T-helper 1 cell treated with Interleukin-12 subunit alpha and Interleukin-12 subunit beta and Interleukin-4 antibody, amounts not matched to agents 30 ng/mL and 1 ng/mL, for 36 hours (primary cell): Measurements from ENCODE around the gene TRABD. TPM values are rescaled to one million over a fixed set of nuclear protein-coding genes. Genes with fewer than 3 reads are reported as not detected.

ENCODE experiments used
- intact Hi-C: fragments of 100-400 bp; cut with micrococcal nuclease; formaldehyde crosslinking; loops from one replicate; pipeline ENCODE4 v1.15.1; 2024
- total RNA-seq: library from RNA; stranded (reverse); gene quantifications from 2 replicates; pipeline ENCODE4 v1.2.3, GENCODE V29; 2022

Gene TRABD
- total RNA-seq, 1 donor from 2014 or later = 124 TPM

DNA sequence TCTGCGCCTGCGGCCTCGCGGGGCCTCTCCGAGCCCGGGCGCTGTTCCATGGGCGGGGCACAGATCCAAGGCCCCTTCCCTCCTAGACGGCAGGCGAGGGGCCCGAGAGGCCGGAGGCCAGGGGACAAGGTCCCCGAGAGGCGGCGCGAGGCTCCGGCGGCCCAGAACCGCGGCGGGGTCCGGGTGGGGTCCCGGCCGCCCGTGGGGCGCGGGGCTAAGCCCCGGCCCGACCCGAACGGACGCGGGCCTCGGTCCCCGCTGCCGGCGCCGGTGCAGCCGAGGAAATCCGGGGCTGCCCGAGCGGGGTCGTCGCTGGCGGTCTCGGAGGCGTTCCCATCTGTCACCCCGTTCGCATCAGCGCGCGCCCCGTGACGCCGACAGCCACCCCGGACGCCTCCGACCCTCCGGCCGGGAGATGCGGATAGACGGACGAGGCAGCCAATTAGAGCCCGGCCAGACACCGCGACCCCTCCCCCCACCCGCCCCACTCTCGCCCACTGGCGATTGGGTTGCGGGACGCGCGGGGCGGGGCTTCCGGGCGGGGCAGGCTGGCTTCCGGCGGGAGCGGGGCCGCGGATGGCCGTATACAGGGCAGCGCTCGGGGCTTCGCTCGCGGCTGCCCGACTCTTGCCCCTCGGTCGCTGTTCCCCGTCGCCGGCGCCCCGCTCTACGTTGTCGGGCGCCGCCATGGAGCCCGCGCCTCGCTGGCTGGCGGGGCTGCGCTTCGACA is 14.9 kb downstream of the TRABD start, which contains the start of gene SELENOO:
SELENOO (plus strand) TSS at position 551 of the 730 bp plus-strand sequence; CDS start at position 577, 26 bp downstream.
- intact Hi-C loops = loop anchor here (1.0 to 5.0 kb wide), 8 partner anchors 10 to 433 kb away; partner anchors contain the start of genes MAPK11, TRABD and TUBGCP6

DNA sequence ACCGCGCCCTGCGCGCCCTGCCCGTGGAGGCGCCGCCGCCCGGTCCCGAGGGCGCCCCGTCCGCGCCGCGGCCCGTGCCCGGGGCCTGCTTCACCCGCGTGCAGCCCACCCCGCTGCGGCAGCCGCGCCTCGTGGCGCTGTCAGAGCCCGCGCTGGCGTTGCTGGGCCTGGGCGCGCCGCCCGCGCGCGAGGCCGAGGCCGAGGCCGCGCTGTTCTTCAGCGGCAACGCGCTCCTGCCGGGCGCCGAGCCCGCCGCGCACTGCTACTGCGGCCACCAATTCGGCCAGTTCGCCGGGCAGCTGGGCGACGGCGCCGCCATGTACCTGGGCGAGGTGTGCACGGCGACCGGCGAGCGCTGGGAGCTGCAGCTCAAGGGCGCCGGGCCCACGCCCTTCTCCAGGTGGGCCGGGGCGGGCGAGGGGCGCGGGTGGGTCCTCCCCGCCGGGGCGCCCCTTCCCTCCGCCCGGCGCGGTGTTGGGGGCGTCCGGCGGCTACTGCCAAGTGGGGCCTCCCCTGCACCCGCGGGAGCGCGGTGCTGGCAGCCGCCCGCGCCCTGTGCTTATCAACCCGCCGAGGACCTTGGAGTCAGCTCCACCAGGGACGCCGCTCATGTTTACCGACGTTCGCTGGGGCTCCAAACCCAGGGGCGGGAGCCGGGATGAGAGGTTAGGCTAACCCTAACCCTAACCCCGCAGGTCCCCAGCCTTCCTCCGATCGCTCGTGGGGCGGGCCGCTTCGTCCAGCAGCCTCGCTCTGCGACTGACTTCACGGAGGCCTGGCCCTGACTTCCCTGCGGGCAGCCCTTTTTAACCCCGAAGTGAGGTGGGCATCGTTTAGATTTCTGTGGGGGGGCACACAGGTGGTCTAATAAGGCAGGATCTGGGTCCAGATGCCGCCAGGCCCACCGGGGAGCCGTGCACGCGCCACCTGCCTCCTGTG is 15.7 kb downstream of the TRABD start:
- intact Hi-C loops = loop anchor here (1.0 to 5.0 kb wide), 7 partner anchors 17 to 434 kb away; partner anchors contain the start of genes MAPK11, TRABD and TUBGCP6

DNA sequence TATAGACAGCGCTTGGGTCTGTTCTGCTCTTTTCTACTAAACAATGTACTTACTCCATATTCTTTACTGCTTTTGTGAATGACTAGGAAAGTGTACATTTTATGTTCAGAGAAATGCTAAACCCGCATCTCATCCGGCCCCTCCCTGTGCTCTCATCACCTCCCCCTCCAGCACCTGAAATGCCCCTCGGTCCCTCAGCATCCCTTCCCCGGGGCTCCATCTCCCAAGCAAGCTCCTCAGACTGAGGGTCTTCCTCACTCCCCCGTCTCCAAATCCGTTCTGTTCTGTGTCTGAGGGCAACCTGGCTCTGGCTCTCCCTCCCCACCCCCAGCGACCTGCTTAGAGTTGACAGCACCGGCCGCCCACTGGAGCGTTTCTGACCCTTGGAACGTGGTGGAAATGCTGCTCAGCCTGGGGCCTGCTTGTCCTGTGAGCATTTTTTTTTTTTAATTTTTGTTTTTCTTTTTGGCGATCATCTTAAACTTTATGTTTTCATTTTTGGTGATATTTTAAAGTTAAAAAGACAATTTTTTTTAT is 16.5 kb downstream of the TRABD start:
- intact Hi-C loops = loop anchor here (5.0 kb wide), 3 partner anchors 230 to 435 kb away; no protein-coding TSS in a partner anchor

DNA sequence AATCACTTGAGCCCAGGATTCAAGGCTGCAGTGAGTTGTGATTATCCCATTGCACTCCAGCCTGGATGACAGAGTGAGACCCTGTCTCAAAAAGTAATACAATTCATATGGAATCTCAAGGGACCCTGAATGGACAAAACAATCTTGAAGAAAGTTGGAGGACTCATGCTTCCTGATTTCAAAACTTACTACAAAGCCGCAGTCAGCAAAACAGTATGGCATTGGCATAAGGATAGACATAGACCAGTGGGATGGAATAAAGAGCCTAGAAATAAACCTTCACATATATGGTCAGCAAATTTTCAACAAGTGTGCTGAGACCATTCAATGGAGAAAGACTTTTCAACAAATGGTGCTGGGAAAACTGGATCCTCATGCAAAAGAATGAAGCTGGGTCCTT is 17.6 kb downstream of the TRABD start:
- intact Hi-C loops = loop anchor here (5.0 kb wide), 3 partner anchors 231 to 436 kb away; no protein-coding TSS in a partner anchor

DNA sequence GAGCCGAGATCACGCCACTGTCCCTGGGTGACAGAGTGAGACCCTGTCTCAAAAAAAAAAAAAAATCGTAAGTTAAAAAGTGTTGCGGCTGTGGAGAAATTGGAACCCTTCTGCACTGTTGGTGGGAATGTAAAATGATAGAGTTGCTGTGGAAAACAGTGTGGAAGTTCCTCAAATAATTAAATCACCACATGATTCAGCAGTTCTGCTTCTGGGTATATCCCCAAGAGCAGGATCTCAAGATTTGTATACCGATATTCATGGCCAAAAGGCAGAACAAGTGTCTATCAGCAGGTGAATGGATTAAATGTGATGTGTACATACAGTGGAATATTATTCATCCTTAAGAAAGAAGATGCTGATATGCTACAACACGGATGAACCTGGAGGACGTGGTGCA is 18.9 kb downstream of the TRABD start:
- intact Hi-C loops = loop anchor here (5.0 kb wide), 3 partner anchors 232 to 437 kb away; no protein-coding TSS in a partner anchor

DNA sequence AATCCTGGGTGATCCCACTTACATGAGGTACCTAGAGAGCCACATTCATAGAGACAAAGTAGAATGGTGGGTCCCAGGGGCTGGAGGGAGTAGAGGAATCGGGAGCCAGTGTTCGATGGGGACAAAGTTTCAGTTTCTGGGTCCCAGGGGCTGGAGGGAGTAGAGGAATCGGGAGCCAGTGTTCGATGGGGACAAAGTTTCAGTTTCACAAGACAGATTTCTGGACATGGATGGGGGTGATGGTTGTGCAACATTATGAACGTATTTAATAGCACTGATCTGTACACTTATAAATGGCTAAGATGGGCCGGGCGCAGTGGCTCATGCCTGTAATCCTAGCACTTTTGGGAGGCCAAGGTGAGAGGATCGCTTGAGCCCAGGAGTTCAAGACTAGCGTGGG is 19.3 kb downstream of the TRABD start:
- intact Hi-C loops = loop anchor here (5.0 kb wide), 3 partner anchors 233 to 438 kb away; no protein-coding TSS in a partner anchor

DNA sequence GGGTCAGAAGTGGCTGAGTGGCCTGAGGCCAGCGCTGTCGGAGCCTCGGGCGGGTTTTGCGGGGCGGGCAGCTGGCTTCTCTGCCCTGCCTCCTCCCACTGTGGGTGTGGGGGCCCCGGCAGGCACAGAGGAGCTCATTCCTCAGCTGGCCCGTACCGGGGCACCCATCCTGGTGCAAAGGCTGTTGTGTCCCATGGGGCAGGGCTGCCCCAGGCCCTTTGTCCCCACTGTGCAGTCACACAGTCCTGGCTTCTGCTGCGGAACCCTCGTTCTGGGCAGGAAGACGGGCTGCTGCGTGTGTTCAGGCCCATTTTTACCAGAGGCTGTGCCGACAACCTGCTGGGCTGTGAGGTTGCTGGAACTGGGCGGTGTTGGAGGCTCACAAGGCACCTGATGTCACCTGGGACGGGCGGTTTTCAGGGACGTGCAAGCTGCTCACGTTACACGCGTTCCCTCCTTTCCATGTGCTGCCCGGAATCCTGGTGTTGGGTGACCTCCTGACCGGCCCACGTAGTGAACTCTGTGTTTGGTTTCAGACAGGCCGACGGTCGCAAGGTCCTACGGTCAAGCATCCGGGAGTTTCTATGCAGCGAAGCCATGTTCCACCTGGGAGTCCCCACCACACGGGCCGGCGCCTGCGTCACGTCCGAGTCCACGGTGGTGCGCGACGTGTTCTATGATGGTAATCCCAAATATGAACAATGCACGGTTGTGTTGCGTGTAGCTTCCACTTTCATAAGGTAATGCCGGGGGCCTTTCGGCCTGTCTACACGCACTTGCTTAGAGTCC is 20.3 kb downstream of the TRABD start:
- intact Hi-C loops = no loop called here

DNA sequence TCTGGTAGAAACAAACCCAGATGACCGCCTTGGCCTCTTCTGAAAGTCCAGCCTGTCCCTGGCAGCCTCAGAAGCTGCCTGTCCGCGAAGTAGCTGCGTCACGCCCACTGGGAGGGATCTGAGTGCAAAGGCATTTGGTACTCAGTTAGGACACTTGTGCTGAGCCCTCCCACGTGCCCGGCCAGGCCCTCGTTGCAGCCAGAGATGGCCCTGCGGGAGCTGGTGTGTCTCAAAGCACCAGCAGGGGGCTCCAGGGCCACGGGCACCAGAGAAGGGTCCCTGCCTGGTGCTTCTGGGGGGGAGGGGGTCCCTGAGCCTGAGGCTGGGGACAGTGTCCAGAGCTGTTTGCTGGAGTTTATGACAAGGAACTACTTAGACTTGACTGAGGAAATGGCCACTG is 20.9 kb downstream of the TRABD start:
- intact Hi-C loops = no loop called here

DNA sequence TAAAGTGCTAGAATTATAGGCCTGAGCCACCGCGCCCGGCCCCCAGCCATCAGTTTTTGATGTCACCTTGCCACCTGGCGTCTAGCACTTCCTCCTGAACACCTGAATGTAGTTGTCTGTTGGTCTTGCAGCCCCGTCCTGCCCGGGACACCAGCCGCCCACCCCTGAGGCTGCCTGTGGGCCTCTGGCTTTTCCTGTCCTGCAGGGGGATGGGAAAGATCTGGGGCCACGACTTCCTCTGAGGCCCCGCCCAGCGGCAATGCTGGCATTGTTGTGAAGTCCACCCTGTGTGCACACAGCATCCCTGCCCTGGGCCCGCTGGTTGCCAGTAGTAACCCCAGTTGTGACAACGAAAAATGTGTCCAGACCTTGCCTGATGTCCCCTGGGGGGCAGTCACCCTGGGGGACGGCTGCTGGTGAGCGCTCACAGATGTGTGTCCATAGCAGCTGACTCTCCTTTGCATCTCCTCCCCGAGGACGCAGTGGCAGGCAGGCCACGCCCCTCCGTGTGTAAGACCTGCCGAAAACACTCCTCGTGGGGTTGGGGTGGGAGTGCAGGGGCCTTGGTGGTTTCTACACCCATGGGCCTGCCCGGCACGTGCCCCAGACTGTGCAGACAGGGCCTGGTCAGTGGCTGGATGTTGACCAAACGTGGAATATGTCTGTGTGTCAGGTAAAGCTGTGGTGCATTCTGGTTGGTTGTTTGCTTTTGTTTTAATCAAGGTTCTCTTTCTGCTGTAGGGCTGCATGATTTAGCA is 21.8 kb downstream of the TRABD start:
- intact Hi-C loops = no loop called here

DNA sequence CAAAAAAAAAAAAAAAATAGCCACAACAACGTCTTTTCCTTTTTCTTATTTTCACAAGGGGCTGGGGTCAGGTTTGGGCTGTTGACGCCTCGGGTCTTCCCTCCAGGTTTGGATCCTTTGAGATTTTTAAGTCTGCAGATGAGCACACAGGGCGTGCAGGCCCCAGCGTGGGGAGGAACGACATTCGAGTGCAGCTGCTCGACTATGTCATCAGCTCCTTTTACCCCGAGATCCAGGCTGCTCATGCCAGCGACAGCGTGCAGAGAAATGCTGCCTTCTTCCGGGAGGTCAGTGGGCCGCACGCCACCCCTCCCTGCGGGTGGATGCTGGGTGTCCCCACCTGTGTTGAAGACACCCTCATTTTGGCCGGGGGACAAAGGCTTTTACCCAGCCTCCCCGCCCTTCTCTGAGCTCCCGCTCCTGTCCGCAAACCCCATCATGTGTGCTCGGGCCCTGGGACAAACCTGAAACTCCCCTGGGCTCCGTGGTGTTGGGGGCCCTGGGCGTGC is 22.8 kb downstream of the TRABD start:
- intact Hi-C loops = no loop called here

DNA sequence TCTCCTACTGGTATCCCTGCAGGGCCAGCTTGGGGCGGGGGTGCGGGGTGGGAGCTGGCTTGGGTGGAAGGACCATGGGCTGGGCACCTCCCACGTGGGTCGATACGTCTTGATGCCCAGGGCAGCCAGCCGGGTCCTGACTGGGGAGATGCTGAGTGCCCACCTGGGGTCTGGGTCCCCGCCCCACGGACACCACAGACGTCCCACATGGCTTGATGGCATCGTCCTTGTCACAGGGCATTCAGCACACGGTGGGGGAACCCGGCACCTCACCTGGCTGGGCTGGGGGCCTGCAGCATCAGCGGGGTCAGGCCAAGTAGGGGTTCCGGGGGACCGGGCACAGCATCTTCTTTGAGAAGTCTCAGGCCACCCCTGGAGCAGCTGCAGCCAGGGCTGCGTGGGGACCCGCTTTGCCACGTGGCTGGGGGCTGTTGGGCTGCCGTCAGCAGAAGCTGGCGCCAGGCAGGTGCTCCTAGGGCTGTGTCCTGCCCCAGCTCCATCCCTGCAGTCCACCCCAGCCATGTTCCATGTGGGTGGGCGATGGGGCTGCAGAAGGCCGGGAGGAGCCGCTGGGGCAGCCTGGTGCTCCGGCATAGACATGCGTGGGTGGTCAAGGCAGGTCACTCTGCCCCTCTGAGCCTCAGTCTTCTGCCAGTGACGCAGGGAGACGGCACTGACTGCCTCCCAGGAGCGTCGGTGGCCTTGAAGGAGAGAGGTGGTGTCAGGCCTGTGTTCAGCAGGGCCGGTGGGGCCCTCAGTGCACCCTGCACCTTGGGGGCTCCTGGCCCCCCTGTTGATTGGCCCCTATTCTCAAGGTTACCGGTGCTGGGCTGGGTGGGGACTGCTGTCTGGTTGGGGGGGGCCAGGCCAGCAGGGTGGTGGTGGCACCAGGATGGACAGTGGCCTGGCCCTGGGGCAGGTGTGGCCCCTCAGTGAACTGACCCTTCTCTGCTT is 23.5 kb downstream of the TRABD start:
- intact Hi-C loops = loop anchor here (1.0 kb wide), 1 partner anchor 60 kb away; no protein-coding TSS in a partner anchor

DNA sequence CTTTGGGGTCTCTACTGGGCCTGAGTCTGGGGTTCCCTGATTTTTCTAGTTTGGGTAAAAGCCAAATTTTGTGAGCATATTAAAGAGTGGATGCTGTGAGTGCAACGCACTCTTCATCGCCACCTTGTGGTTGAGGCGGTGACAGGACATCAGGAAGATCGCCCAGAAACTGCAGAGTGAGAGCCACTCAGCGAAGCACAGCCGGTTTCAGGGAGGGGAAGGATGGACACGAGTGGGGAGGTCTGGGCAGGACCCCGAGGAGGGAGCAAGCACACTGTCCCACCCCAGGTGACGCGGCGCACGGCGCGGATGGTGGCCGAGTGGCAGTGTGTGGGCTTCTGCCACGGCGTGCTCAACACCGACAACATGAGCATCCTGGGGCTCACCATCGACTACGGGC is 24.2 kb downstream of the TRABD start:
- intact Hi-C loops = loop anchor here (1.0 kb wide), 1 partner anchor 61 kb away; no protein-coding TSS in a partner anchor

DNA sequence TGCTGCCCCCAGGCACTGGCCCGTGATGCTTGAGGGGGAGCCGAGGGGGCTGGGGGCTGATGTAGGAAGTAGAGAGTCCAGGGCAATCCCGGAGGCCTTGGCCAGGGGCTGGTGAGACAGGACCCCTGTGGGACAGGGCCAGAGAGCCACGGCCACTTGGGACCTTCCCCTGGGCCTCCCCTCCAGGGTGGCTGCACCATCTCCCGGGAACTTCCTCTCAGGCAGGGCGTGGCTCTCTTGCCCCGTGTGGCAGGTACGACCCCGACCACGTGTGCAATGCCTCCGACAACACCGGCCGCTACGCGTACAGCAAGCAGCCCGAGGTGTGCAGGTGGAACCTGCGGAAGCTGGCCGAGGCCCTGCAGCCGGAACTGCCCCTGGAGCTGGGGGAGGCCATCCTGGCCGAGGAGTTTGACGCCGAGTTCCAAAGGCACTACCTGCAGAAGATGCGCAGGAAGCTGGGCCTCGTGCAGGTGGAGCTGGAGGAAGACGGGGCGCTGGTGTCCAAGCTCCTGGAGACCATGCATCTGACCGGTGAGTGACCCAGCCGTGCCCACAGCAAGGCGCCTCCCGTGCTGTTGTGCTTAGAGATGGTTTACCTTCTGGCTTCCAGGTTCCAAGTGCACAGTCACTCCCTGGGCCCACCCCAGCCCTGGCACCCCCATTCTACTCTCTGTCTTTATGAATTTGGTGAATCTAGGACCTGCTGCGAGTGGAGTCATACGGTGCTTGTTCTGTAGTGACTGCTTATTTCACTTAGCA is 24.8 kb downstream of the TRABD start:
- intact Hi-C loops = no loop called here

DNA sequence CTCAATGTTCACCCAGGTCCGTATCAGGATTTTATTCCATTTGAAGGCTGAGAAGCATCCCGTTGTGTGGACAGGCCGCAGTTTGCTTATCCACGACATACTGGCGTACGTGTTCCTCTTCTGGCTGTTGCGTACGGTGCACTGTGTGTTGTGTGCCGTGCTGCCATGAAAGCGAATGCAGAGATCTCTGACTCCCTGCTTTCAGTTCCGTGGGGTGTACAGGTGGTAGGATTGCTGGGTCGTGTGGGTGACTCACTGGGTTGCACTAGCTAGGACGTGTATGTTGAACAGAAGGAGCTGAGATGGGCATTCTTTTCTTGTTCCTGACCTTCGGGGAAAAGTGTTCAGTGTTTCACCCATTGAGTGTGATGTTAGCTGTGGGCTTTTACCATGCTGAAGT is 25.4 kb downstream of the TRABD start:
- intact Hi-C loops = no loop called here

DNA sequence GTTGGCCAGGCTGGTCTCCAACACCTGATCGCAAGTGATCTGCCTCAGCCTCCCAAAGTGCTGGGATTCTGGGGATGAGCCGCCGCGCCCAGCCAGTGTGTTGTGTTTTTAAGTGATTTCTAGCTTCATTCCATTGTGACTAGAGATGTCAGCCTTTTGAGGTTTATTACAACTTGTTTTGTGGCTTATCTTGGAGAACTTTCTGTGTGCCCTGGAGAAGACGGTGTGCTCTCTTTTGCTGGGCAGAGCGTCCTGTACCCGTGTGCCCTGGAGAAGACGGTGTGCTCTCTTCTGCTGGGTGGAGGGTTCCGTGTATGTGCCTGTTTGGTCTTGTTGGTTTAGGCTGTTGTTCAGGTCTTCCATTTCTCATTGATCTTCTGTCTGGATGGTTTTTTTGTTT is 27.6 kb downstream of the TRABD start:
- intact Hi-C loops = no loop called here

DNA sequence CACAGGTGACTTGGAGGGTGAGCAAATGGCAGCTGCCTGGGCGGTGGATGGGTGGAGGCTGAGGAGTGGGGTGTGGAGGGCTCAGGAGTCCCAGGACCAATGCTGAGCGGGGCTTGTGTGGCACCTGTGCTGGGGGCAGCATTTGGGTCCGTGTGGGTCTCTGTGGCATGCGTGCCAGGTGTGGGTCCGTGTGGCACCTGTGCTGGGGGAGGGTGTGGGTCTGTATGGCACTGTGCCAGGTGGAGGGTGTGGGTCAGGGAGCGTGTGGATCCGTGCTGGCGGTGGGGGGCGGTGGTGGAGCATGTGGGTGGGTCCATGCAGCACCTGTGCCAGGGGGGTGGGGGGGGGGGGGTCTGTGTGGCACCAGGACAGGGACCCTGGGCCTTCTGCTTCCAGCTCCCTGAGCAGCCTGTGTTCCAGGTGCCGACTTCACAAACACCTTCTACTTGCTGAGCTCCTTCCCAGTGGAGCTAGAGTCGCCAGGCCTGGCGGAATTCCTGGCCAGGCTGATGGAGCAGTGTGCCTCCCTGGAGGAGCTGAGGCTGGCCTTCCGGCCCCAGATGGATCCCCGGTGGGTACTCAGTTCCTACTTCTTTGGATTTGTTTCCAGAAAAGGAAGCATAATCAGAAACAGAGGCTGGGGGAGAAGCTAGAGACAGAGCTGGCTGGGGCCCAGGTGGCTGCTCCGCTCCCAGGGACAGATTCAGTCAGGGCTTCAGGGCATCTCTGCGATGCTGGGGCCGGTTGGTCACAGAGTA is 29.8 kb downstream of the TRABD start:
- intact Hi-C loops = no loop called here
